ENCODE data around the gene TMEM95. TPM values are rescaled to one million over a fixed set of nuclear protein-coding genes. Genes with fewer than 3 reads are reported as not detected.

The TMEM95 gene
- total and polyA plus RNA-seq, 2 experiments from 2014 or later = not detected

GRCh38 chr17:7306911-7307685 is 47.9 kb upstream of the TMEM95 start, which contains the start of gene EIF5A:
Gene EIF5A, plus strand, starts transcription at chr17:7307628. Its CDS starts 2,008 bp downstream, at chr17:7309636.
- Mint-ChIP-seq H3K4me3 (peak within 1 kb of the TSS; percentile 98), H3K9me3 (peaks cover 9% of the 10 kb centered on the region; the same call in 2 of the 3 replicates), H3K27ac (peak within 1 kb of the TSS; percentile 99), H3K36me3 (ENCODE audit: low read depth) (peaks cover 38% of the 10 kb centered on the region), H3K4me1 (peaks cover 31% of the 10 kb centered on the region), H3K27me3 (ENCODE audit: insufficient read depth, low read depth, poor library complexity) (peaks cover 29% of the 10 kb centered on the region)
- no peaks in the 10 kb centered on the region for H3K27me3 ChIP-seq (ENCODE audit: insufficient read depth)
- peaks cover 35% of the 10 kb centered on the region for H3K79me2 ChIP-seq (replicated peaks; ENCODE audit: insufficient read depth)
- H3K4me2 ChIP-seq = peak within 1 kb of the TSS; percentile 98
- H3K9me2 ChIP-seq (ENCODE audit: insufficient read depth) = no peaks in the 10 kb centered on the region
- H3K4me1 ChIP-seq (ENCODE audit: insufficient read depth) = peaks cover 20% of the 10 kb centered on the region; the same call in 1 of the 2 replicates
- DNase-seq (ENCODE audit: low spot score) (peak; percentile 100), ATAC-seq (peak; percentile 76)
- peak within 1 kb of the TSS; percentile 76 for H2AFZ ChIP-seq
- peak within 1 kb of the TSS; percentile 99 for H3K27ac ChIP-seq (ENCODE audit: low read depth)
- TF ChIP-seq EZH2phosphoT487 (IDR thresholded peaks at IDR 0.05; ENCODE audit: unreplicated experiment) (no peak), NANOG (IDR thresholded peaks at IDR 0.05; ENCODE audit: borderline replicate concordance) (no peak), CREB1 (CRISPR knock-in tag; IDR thresholded peaks at IDR 0.05; ENCODE audit: low read depth) (peak; percentile 87), POLR2AphosphoS5 (IDR thresholded peaks at IDR 0.05; ENCODE audit: low read depth) (peak; percentile 78)
- H3F3A ChIP-seq (replicated peaks; ENCODE audit: low read depth) = peaks cover 45% of the 10 kb centered on the region
- H3K4me3 ChIP-seq = peak within 1 kb of the TSS; percentile 98
- peaks cover 31% of the 10 kb centered on the region for H4K20me1 ChIP-seq (replicated peaks; ENCODE audit: insufficient read depth)
- peaks cover 27% of the 10 kb centered on the region for H3K36me3 ChIP-seq (ENCODE audit: insufficient read depth)

GRCh38 chr17:7307686-7308624 is 47.0 kb upstream of the TMEM95 start:
- Histone ChIP-seq H3K9me2 (ENCODE audit: insufficient read depth) (no peaks in the 10 kb centered on the region), H3K4me3 (peak overlapping the region; percentile 98), H2AFZ (no peak overlapping the region), H3K27me3 (ENCODE audit: insufficient read depth) (no peaks in the 10 kb centered on the region), H3F3A (replicated peaks; ENCODE audit: low read depth) (peaks cover 51% of the 10 kb centered on the region), H3K79me2 (replicated peaks; ENCODE audit: insufficient read depth) (peaks cover 35% of the 10 kb centered on the region), H3K4me1 (ENCODE audit: insufficient read depth) (peaks cover 20% of the 10 kb centered on the region; the same call in 1 of the 2 replicates), H4K20me1 (replicated peaks; ENCODE audit: insufficient read depth) (peaks cover 38% of the 10 kb centered on the region), H3K4me2 (peak overlapping the region; percentile 98), H3K27ac (ENCODE audit: low read depth) (peak overlapping the region; percentile 99), H3K36me3 (ENCODE audit: insufficient read depth) (peaks cover 32% of the 10 kb centered on the region)
- H3K27me3 Mint-ChIP-seq (ENCODE audit: insufficient read depth, low read depth, poor library complexity) = peaks cover 36% of the 10 kb centered on the region
- H3K4me1 Mint-ChIP-seq = peaks cover 38% of the 10 kb centered on the region
- peaks cover 47% of the 10 kb centered on the region for H3K36me3 Mint-ChIP-seq (ENCODE audit: low read depth)
- DNase-seq (ENCODE audit: low spot score) = peak; percentile 64
- H3K27ac Mint-ChIP-seq = peak overlapping the region; percentile 99
- peak overlapping the region; percentile 98 for H3K4me3 Mint-ChIP-seq
- H3K9me3 Mint-ChIP-seq = peaks cover 9% of the 10 kb centered on the region; the same call in 2 of the 3 replicates
- peak; percentile 25 for ATAC-seq
- no peak for TF ChIP-seq CTCF (conservative IDR thresholded peaks at IDR 0.05; ENCODE audit: low read depth in 2 of 2)
- no peak for TF ChIP-seq JUNB (IDR thresholded peaks at IDR 0.05; ENCODE audit: unreplicated experiment)
- peak; percentile 77 for TF ChIP-seq CREB1 (CRISPR knock-in tag; IDR thresholded peaks at IDR 0.05; ENCODE audit: low read depth)
- TF ChIP-seq ETS1 (IDR thresholded peaks at IDR 0.05) = no peak
- no peak for TF ChIP-seq EZH2 (IDR thresholded peaks at IDR 0.05; ENCODE audit: low read depth, unreplicated experiment)
- no peak for TF ChIP-seq ZNF462 (CRISPR knock-in tag; IDR thresholded peaks at IDR 0.05)

Data from GM23338 (cell line).